Measurements from ENCODE around the gene LDLRAD4.

GRCh38 chr18:13494871-13495445 is 276.4 kb downstream of the LDLRAD4 start:
- TF ChIP-seq CTCF (conservative IDR thresholded peaks at IDR 0.05; ENCODE audit: low read depth in 2 of 2) (no peak), EZH2phosphoT487 (IDR thresholded peaks at IDR 0.05; ENCODE audit: unreplicated experiment) (no peak), POLR2AphosphoS5 (IDR thresholded peaks at IDR 0.05; ENCODE audit: low read depth) (no peak), EZH2 (IDR thresholded peaks at IDR 0.05; ENCODE audit: low read depth, unreplicated experiment) (no peak), ZNF114 (CRISPR knock-in tag; IDR thresholded peaks at IDR 0.05) (no peak), JUNB (IDR thresholded peaks at IDR 0.05; ENCODE audit: unreplicated experiment) (no peak), CREB1 (CRISPR knock-in tag; IDR thresholded peaks at IDR 0.05; ENCODE audit: low read depth) (no peak), REST (IDR thresholded peaks at IDR 0.05; ENCODE audit: unreplicated experiment) (no peak), STAT1 (IDR thresholded peaks at IDR 0.05; ENCODE audit: unreplicated experiment) (no peak), NANOG (IDR thresholded peaks at IDR 0.05; ENCODE audit: borderline replicate concordance) (no peak), ETS1 (IDR thresholded peaks at IDR 0.05) (no peak), ZNF462 (CRISPR knock-in tag; IDR thresholded peaks at IDR 0.05) (no peak), ZNF331 (CRISPR knock-in tag; IDR thresholded peaks at IDR 0.05; ENCODE audit: low read depth) (no peak)

Measured in GM23338 (cell line).